ENCODE results near the gene PAPSS2. TPM values are rescaled to one million over a fixed set of nuclear protein-coding genes. Genes with fewer than 3 reads are reported as not detected.

Gene PAPSS2
- total RNA-seq, 1 donor from 2014 or later, result 1.3 TPM

DNA sequence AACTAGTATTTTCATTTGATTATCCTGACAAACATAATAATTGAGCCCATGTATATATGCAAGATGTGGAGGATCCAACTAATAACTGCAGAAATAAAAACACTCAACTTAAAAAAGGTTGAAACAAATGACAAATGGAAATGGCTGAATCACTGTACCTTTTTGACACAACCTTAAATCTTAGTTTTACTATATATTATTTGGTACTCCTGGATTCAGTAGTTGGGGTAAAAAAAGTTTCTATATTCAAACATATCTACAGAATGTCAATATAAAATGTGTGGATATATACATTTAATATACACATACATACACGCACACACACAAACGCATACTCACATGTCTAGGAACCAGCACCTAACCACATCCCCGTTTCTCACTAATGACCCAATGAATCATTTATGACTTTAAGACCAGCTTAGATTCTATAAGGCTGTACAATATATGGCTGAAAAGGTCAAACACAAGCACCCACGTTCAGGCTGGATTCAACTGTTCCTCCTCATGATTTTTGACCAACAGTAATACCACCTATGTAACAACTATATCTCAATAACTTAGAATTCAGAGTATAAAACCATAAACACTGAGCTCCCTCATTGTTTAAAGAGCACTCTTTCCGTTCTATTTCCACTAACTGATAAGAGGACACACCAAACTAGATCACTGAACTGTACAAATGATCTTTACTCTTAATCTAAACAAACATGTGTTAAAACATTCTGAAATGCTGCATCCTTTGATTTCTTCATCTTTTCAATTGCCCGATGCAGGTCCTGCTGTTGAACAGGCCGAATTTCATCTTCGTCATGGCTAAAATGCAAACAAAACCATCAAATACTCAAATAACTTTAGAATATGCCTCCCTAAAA, 94.6 kb downstream of the PAPSS2 start:
- Mint-ChIP-seq H3K4me3 (no peak overlapping the region), H3K36me3 (ENCODE audit: low read depth) (peaks cover 10% of the 10 kb centered on the region), H3K27me3 (ENCODE audit: low read depth) (no peaks in the 10 kb centered on the region), H3K4me1 (peaks cover 4% of the 10 kb centered on the region), H3K27ac (ENCODE audit: unreplicated experiment) (no peak overlapping the region), H3K9me3 (no peaks in the 10 kb centered on the region)
- DNase-seq (ENCODE audit: low read depth, low spot score), result no peak
- TF ChIP-seq, protein P1, sequence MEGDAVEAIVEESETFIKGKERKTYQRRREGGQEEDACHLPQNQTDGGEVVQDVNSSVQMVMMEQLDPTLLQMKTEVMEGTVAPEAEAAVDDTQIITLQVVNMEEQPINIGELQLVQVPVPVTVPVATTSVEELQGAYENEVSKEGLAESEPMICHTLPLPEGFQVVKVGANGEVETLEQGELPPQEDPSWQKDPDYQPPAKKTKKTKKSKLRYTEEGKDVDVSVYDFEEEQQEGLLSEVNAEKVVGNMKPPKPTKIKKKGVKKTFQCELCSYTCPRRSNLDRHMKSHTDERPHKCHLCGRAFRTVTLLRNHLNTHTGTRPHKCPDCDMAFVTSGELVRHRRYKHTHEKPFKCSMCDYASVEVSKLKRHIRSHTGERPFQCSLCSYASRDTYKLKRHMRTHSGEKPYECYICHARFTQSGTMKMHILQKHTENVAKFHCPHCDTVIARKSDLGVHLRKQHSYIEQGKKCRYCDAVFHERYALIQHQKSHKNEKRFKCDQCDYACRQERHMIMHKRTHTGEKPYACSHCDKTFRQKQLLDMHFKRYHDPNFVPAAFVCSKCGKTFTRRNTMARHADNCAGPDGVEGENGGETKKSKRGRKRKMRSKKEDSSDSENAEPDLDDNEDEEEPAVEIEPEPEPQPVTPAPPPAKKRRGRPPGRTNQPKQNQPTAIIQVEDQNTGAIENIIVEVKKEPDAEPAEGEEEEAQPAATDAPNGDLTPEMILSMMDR (conservative IDR thresholded peaks at IDR 0.05), result no peak

- TF ChIP-seq, protein P1 (conservative IDR thresholded peaks at IDR 0.05), result no peak
- no peaks in the 10 kb centered on the region for H3K27me3 Mint-ChIP-seq (ENCODE audit: low read depth)
- no peak overlapping the region for H3K4me3 Mint-ChIP-seq
- no peak overlapping the region for H3K27ac Mint-ChIP-seq (ENCODE audit: unreplicated experiment)
- no peaks in the 10 kb centered on the region for H3K4me1 Mint-ChIP-seq
- DNase-seq (ENCODE audit: low read depth, low spot score), result no peak
- H3K36me3 Mint-ChIP-seq (ENCODE audit: low read depth), result peaks cover 12% of the 10 kb centered on the region
- no peaks in the 10 kb centered on the region for H3K9me3 Mint-ChIP-seq
These were observed 98.0 kb downstream of the PAPSS2 start for GRCh38 chr10:87757685-87758084.

DNA sequence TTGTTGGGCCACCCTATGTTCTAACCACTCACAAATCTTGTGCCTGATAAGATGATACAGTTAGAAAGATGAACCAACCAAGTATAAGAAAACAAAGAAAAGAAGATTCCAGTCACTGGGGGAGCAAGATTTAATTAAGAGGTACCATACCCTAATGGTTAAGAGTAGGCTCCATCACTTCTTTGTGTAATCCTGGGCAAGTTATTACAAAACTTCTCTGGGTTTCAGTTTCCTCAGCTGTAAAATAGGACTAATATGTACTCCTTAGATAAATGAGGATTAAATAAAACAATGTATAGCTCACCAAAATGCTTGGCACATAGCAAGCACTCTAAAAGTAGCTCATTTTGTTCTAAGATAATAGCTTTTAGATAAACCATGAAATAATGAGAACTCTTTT, 99.9 kb downstream of the PAPSS2 start:
- H3K36me3 Mint-ChIP-seq (ENCODE audit: low read depth), result peaks cover 7% of the 10 kb centered on the region
- H3K4me1 Mint-ChIP-seq, result no peaks in the 10 kb centered on the region
- no peak overlapping the region for H3K27ac Mint-ChIP-seq (ENCODE audit: unreplicated experiment)
- no peaks in the 10 kb centered on the region for H3K9me3 Mint-ChIP-seq
- DNase-seq (ENCODE audit: low read depth, low spot score), result no peak
- TF ChIP-seq, protein P1 (conservative IDR thresholded peaks at IDR 0.05), result no peak
- no peak overlapping the region for H3K4me3 Mint-ChIP-seq
- no peaks in the 10 kb centered on the region for H3K27me3 Mint-ChIP-seq (ENCODE audit: low read depth)

DNA sequence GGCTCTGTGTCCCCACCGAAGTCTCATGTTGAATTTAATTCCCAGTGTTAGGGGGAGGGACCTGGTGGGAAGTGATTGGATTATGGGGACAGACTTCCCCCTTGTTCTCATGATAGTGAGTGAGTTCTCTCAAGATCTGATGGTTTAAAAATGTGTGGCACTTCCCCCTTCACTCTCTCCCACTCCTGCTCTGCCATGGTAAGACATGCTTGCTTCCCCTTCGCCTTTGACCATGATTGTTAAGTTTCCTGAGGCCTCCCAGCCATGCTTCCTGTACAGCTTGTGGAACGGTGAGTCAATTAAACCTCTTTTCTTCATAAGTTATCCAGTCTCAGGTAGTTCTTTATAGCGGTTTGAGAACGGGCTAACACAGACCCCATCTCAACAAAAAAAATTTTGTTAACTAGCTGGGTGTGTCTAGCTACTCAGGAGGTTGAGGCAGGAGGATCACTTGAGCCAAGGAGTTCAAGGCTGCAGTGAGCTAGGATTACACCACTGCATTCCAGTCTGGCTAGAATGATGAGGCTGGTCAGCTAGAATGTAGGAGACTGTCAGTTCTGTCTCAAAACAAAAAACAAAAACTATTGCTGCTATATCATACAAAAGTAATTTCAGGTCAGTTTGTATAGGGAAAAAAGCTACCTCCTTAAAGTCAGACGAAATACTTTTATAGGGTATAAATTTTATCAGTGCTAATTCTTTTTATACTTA, 100.7 kb downstream of the PAPSS2 start:
- TF ChIP-seq, protein P1 (conservative IDR thresholded peaks at IDR 0.05), result no peak
- H3K27ac Mint-ChIP-seq (ENCODE audit: unreplicated experiment), result no peak overlapping the region
- peaks cover 11% of the 10 kb centered on the region for H3K36me3 Mint-ChIP-seq (ENCODE audit: low read depth)
- no peak overlapping the region for H3K4me3 Mint-ChIP-seq
- H3K9me3 Mint-ChIP-seq, result no peaks in the 10 kb centered on the region
- no peak for DNase-seq (ENCODE audit: low read depth, low spot score)
- no peaks in the 10 kb centered on the region for H3K27me3 Mint-ChIP-seq (ENCODE audit: low read depth)
- H3K4me1 Mint-ChIP-seq, result no peaks in the 10 kb centered on the region

DNA sequence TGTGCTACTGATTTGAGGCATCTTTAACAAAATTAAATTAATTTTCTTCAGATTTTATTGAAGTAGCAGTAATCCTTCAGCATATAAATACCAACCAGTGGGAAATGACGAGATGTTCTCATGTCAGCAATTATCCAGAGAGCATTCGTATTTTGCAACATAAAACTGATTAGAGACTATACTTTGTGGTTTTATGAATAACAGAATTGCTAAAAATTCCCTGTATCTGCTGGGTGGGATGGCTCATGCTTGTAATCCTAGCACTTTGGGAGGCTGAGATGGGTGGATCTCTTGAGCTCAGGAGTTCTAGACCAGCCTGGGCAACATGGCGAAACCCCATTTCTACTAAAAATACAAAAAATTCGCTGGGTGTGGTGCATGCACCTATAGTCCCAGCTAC, 101.5 kb downstream of the PAPSS2 start:
- no peaks in the 10 kb centered on the region for H3K9me3 Mint-ChIP-seq
- H3K4me3 Mint-ChIP-seq, result no peak overlapping the region
- H3K27ac Mint-ChIP-seq (ENCODE audit: unreplicated experiment), result no peak overlapping the region
- peaks cover 14% of the 10 kb centered on the region for H3K36me3 Mint-ChIP-seq (ENCODE audit: low read depth)
- H3K4me1 Mint-ChIP-seq, result no peaks in the 10 kb centered on the region
- DNase-seq (ENCODE audit: low read depth, low spot score), result no peak
- H3K27me3 Mint-ChIP-seq (ENCODE audit: low read depth), result no peaks in the 10 kb centered on the region
- TF ChIP-seq, protein P1 (conservative IDR thresholded peaks at IDR 0.05), result no peak
